Colonic mucosa (tissue), 4 donors: ENCODE measurements around the gene PPM1M. TPM values are rescaled to one million over a fixed set of nuclear protein-coding genes. Genes with fewer than 3 reads are reported as not detected.

ENCODE experiments used
- DNase-seq: peaks from one replicate; pipeline ENCODE4 v3.0.0-alpha.2; 2020
- H3K27ac ChIP-seq: fragments of 200-600 bp; one replicate; pipeline ENCODE4 v1.8.0; 2021
- H3K27me3 ChIP-seq: fragments of 200-600 bp; one replicate; pipeline ENCODE4 v1.8.0; 2021
- H3K36me3 ChIP-seq: fragments of 200-600 bp; one replicate; pipeline ENCODE4 v1.8.0; 2021
- H3K4me1 ChIP-seq: fragments of 200-600 bp; one replicate; pipeline ENCODE4 v1.8.0; 2021; ENCODE audit warnings: mild to moderate bottlenecking
- H3K4me3 ChIP-seq: fragments of 200-600 bp; one replicate; pipeline ENCODE4 v1.8.0; 2021
- H3K9ac ChIP-seq, 2 donors: one replicate each; pipeline ENCODE4 v1.7.0; 2013; ENCODE audit warnings: control low read depth in 2 of 2, low read depth in 2 of 2, low read length in 2 of 2
- H3K9me3 ChIP-seq: fragments of 200-600 bp; one replicate; pipeline ENCODE4 v1.8.0; 2021
- intact Hi-C: fragments of 100-400 bp; cut with DNase I; formaldehyde crosslinking; loops from one replicate; pipeline ENCODE4 v1.14.1; 2022
- total RNA-seq, 2 donors: library from RNA; stranded (reverse); fragmentation: NEBNext Ultra II Directional in 1 of 2; extraction: Animal tissue kit (Norgen Biotek cat#: 25700) in 1 of 2; gene quantifications; one replicate each; pipeline ENCODE4 v1.2.1, GENCODE V29; 2021
- TF ChIP-seq, protein P1 (sequence below): fragments of 200-600 bp; IDR thresholded peaks from one replicate; pipeline ENCODE4 v1.8.0; 2022; ENCODE audit warnings: antibody characterized with exemption, mild to moderate bottlenecking
- donor health status: healthy.
- donor health status: DM: no; HTN: no; CAD: no.
- donor health status: DM: no; HTN: no; CAD: no.

PPM1M gene
- total RNA-seq, 2 donors from 2014 or later: 5.4 to 8.1 TPM

DNA sequence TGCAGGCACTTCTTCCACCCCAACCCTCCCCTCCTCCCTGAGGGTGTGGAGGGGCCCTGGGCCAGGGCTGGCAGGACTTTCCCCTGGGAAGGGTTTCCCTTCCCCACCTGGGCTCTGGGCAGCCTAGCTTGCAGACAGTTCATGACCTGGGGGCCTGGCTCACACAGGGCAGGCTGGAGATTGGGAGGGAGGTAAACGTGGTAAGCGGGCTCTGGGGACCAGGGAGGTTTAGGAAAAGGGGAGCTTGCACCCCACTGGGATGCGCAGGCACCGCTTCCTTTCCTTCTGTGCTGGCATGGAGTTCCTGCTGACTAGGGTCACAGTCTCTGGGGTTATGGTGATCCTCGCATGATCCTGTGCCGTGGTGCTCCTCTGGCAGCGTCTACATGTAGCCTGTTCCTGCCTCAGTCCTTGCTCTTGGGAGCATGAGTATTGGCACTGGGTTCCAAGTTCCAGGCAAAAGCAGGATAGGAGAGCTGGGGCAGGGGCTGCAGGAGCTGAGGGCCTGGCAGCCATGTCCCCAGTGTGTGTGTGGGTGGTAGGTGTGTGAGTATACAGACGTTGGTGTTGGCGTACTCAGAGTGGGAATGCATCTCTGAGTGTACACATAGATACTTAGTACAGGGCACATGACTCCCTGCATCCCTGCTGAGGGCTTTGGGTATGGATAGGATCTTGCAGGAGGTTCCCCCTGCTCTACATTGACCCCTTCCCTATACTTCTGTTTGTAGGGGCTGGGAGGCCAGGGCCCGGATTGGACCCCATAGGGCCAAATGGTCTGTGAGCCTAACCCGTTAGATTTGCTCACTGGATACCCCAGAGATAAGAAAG, 49.0 kb downstream of the PPM1M start:
- intact Hi-C loops: no loop called here
- TF ChIP-seq, protein P1, sequence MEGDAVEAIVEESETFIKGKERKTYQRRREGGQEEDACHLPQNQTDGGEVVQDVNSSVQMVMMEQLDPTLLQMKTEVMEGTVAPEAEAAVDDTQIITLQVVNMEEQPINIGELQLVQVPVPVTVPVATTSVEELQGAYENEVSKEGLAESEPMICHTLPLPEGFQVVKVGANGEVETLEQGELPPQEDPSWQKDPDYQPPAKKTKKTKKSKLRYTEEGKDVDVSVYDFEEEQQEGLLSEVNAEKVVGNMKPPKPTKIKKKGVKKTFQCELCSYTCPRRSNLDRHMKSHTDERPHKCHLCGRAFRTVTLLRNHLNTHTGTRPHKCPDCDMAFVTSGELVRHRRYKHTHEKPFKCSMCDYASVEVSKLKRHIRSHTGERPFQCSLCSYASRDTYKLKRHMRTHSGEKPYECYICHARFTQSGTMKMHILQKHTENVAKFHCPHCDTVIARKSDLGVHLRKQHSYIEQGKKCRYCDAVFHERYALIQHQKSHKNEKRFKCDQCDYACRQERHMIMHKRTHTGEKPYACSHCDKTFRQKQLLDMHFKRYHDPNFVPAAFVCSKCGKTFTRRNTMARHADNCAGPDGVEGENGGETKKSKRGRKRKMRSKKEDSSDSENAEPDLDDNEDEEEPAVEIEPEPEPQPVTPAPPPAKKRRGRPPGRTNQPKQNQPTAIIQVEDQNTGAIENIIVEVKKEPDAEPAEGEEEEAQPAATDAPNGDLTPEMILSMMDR: no peak
- Histone ChIP-seq H3K36me3 (peaks cover 7% of the 10 kb centered on the region), H3K9ac (no peak overlapping the region), H3K4me3 (no peak overlapping the region), H3K4me1 (peaks cover 4% of the 10 kb centered on the region), H3K27me3 (no peaks in the 10 kb centered on the region), H3K27ac (no peak overlapping the region), H3K9me3 (no peaks in the 10 kb centered on the region)
- no peak for DNase-seq

DNA sequence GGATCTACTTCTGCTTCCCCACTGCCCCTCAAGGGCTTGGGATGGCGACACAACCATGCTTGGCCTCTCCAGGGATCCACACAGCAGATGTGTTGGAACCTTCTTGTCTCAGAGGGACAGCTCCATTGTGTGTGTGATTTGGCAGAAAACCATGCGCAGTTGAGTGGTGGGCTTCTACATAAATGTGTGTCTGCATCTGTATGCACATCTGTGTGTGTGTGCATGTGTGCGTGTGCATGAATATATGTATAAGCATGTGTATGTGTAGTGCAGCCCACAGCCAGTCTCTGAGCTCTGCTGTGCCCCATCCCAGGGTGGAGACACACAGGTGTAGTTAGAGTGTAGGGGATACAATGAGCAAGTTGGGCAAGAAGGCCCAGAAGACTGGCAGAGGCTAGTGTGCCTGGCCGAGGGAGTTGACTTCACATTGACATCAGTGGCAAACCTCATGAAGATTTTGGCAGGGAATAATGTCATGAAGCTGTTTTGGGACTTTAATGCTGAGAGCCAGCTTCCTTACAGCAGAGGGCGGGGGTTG, 50.2 kb downstream of the PPM1M start:
- Histone ChIP-seq H3K9ac (no peak overlapping the region), H3K4me3 (no peak overlapping the region), H3K4me1 (peaks cover 2% of the 10 kb centered on the region), H3K9me3 (no peaks in the 10 kb centered on the region), H3K27me3 (no peaks in the 10 kb centered on the region), H3K27ac (no peak overlapping the region), H3K36me3 (peaks cover 7% of the 10 kb centered on the region)
- intact Hi-C loops: no loop called here
- DNase-seq: no peak
- TF ChIP-seq, protein P1: no peak

DNA sequence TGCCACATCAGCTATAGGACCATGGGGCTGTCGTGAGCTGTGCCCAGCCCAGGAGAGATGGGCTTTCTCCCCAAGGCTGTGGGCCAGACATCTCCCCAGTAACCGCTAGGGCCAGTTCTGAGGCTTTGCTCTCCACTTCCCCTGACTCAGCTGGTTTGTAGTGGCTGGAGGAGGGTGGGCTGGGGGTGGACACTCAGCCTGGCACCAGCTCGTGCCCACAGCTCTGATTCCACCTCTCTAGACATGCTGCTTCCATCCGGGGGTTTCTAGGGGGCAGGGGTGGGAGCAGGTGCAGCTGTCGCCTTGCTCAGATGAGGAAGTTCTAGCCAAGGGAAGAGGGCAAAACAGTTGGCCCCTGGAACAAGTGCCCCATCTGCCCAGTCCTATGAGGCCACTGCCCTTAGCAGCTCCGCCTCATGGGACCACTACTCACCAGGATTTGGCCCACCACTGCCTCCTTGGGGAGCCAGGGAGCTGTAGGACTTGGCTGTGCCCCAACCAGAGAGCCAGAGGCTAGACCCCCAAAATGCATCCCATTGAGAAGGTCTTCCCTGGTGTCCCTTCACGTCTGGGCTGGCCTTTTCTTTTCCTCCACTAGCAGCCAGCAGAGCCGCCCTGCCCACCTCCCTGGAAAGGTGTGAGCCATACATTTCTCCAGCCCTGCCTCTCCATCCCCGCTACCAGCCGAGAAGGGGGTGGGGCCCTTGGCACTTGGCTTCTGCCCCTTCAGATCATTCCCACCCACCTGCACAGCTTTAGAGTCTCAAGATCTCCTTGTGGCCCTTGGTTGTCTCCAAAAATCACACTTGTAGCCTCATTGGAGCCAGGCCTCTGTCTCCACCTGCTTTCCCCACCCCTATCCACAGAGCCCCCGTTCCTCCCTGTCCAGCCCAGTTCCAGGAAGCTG, 51.9 kb downstream of the PPM1M start:
- Histone ChIP-seq H3K27ac (no peak overlapping the region), H3K36me3 (peaks cover 2% of the 10 kb centered on the region), H3K27me3 (no peaks in the 10 kb centered on the region), H3K9me3 (no peaks in the 10 kb centered on the region), H3K4me3 (no peak overlapping the region), H3K9ac (no peak overlapping the region), H3K4me1 (peaks cover 2% of the 10 kb centered on the region)
- TF ChIP-seq, protein P1: no peak
- DNase-seq: no peak
- intact Hi-C loops: no loop called here

DNA sequence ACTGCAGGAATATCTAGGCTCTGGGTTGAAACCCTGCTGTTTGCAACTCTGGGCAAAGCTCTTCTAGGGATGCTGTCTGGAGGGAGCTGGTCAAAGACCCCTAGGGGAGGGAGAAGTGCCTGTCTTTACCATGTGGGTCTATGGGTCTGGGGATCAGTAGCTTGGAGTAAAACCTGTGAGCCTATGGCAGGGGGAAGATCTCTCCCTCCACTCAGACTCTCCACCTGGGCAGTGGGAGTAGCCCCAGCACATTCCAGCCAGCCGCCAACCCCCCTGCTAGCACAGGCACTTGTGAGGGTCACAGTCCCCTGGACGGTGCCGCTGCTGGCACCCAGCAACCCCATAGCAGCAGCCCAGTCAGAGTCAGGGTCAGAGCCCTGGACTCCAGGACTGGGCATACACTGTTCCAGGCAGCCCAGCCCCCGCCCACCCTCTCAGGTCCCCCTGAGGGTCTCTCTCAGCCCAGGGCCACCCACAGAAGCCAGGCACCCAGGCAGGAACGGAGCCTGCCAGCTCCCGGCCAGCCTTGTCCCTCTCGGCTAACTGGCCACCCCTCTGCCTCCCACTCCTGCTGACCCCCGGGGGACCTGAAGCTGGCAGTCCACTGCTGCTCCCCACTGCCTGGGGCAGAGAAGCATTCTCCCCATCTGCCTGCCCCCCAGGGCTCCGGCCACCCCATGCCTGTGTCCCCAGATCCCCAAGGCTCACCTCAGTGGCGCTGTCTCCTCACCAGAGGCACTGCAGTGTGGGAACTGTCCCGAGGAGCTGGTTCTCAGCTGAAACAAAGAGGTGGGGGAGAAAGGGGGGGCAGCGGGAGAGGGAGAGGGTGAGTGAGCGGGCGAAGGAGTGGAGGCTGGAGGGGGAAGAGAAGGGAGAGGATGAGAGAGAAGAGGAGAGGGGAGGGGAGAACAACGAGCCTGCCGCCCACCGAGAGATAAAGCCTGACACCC, 52.9 kb downstream of the PPM1M start:
- peaks cover 2% of the 10 kb centered on the region for H3K4me1 ChIP-seq
- no peaks in the 10 kb centered on the region for H3K36me3 ChIP-seq
- no peaks in the 10 kb centered on the region for H3K27me3 ChIP-seq
- DNase-seq: no peak
- H3K9ac ChIP-seq: no peak overlapping the region
- H3K4me3 ChIP-seq: no peak overlapping the region
- intact Hi-C loops: no loop called here
- TF ChIP-seq, protein P1: no peak
- H3K27ac ChIP-seq: no peak overlapping the region
- no peaks in the 10 kb centered on the region for H3K9me3 ChIP-seq
